HG02588 (cell line): ENCODE measurements around the gene GOLGA8F.
"Not testable (repeated sequence)": the region's sequence is repeated elsewhere in the genome, so short reads cannot be mapped to it uniquely, and the experiment has no call there.

Experiments used
- ATAC-seq: cut with Tn5 transposase; IDR thresholded peaks from one replicate; pipeline ENCODE4 v1.9.1; 2021; ENCODE audit warnings: mild to moderate bottlenecking, moderate library complexity; ENCODE audit not compliant: unreplicated experiment

The GOLGA8F gene

GRCh38 chr15:28378364-28378763 lies at the start of gene GOLGA8F:
TSS of gene GOLGA8F (plus strand) at chr15:28378664. CDS start at chr15:28378762, 98 bp downstream.
- ATAC-seq, result not testable (repeated sequence)

GRCh38 chr15:28357984-28358383 lies 20.5 kb upstream of the GOLGA8F start, which contains the start of gene GOLGA6L24:
TSS of gene GOLGA6L24 (minus strand) at chr15:28358084. CDS start at chr15:28358023, 61 bp downstream.
- ATAC-seq, result not testable (repeated sequence)

GRCh38 chr15:28365502-28365901 lies 13.0 kb upstream of the GOLGA8F start:
- ATAC-seq, result not testable (repeated sequence)

GRCh38 chr15:28380053-28380452 lies 1.6 kb downstream of the GOLGA8F start:
- ATAC-seq, result not testable (repeated sequence)

- ATAC-seq, result not testable (repeated sequence)
Observed at GRCh38 chr15:28396022-28396421, 17.6 kb downstream of the GOLGA8F start.

- ATAC-seq, result not testable (repeated sequence)
Observed at GRCh38 chr15:28402774-28403435, 24.4 kb downstream of the GOLGA8F start.

- not testable (repeated sequence) for ATAC-seq
Observed at GRCh38 chr15:28420470-28420869, 42.0 kb downstream of the GOLGA8F start.

GRCh38 chr15:28435594-28435993 lies 57.1 kb downstream of the GOLGA8F start:
- not testable (repeated sequence) for ATAC-seq
